ENCODE measurements around the gene SLC35G1.

Gene SLC35G1

DNA sequence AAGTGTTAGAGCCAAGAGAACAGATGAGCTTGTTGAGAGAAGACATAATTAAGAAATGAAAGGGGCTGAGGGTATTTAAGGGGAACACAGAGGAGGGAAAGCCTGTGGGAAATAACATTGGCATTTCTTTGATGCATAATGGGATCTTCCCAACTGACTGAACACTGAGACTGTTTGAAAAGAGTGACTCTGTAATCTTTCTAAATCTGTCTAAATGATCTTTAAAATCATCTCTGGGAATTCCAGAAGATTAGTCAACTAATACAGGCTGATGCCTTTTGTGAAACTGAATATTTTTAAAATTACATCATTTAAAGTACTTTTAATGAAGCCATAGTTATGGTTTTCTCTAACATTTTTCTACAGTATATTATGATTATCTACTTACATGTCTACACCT is 17.4 kb upstream of the SLC35G1 start:
- DNase-seq (ENCODE audit: low read depth in 2 of 2), result no peak

DNA sequence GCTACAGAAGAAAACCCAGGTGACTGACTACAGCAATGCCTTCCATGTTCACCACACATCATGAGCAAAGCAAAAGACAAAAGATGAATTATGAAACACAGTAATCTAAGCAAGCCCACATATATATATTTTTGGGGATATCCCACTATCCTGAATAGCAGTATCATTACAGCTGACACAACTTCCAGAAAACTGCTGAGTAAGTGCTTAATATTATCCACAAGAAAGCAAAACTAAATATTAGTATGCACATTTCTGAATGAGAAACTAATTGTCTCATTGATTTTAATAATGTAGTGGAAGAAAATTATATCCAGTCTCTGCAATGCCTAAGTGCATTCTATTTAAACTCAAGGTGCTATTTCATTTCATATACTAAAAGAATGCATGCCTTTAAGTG is 14.5 kb upstream of the SLC35G1 start:
- DNase-seq (ENCODE audit: low read depth in 2 of 2), result no peak

DNA sequence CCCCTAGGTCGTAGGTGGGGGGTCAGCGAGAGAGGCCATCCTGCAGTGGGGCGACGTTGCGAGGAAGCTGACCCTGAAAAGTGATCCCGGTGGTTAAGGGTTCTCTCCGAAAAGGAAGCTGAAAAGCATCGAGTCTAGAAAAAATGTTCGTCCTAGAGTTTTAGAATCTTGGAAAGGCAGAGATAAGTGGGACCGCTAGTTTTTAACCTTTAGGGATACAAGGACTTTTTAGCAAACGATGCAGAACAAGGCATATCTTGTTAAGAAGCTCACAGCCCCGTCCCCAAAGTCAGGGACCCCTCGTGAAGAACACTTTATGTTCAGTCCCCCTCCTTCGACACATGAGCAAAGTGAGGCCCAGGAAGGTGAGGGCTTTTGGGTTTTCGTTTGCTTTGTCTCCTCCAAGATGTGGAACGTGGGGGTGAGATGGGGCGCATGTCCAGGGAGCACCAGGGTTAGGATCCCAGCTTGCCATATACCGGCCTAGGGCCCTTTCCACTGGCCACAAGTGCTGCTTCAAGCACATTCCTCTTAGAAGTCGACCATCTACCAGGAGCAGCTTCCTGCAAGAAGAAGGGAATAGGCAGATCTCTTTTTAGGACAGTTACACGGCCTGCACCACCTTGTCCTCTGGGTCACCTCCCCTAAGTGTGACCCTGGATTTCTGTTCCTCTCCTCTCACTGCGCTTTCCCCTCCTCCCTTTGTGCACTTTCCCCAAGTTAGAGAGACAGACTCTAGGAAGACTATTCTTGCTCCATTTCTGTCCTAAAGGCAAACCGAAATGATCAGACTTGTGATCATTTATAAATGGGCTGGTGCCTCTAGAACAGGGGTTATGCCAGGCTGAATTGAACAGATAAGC is 969 bp downstream of the SLC35G1 start:
- DNase-seq (ENCODE audit: low read depth in 2 of 2), result no peak

DNA sequence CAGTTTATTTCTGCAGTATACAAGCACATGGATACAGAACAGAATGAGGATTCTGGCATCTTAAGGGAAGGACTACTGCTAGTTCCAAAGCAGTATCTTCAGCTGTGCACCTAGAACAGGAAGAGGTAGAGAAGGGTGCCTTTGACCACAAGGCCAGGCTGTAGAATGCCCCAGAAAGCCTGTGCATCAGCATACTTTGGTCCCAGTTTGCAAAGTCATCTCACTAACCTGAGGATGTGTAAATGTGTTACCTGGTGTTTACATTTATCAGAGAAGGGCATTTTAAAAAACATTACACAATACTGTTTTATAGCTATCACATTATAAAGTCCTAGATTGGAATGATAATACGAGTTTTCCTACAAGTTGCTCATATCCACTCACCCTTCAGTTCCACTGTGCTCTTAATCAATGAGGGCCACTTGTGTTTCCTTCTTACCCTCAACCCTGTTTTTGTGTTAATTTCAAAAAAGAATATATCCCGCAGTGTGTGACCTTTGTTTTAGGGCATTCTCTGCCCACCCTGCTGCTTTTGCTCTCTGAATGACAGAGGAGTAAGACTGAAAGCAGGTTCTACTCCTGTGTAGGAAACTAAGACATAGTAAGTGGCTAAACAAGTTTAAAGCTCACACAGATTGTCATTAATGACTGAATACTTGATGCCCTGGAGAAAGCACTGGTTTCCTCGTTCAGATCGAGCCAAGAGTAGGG is 3.4 kb downstream of the SLC35G1 start:
- no peak for DNase-seq (ENCODE audit: low read depth in 2 of 2)

DNA sequence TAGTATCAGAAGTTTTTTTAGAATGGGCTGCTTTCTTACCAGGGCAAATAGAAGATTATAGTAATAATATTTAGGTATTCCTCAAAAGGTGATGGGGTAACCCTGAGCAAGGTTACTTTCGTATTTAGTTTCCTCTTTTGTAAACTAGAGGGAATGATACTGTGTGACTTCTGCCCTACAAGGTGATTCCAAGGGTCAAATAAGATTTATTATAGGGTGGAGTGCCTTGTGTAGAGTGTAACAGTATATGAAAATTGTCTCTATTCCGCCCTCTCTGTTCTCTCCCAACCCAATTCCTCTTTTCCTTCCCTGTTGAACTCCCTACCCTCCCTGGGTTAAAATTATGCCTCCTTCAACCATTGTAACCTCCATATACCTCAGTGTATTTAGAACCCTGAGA is 5.3 kb downstream of the SLC35G1 start:
- no peak for DNase-seq (ENCODE audit: low read depth in 2 of 2)

DNA sequence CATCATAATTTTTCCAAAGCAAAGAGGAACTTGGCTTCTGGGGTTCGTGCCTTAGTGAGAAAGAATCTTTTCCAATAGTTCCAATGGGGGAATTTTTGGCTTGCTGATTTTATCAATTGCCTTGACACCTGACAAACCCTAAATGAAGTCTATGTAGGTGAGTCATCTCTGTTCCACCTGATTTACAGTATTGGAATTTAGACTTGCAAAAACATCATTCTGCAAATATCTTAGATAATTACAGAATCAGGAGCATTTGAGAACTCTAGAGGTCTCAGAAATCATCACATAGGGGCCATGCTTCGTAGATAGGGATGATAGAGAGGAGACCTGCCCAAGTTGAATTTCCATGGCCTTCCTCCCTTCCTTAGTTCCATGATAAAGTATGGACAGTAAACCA is 9.3 kb downstream of the SLC35G1 start:
- no peak for DNase-seq (ENCODE audit: low read depth in 2 of 2)

DNA sequence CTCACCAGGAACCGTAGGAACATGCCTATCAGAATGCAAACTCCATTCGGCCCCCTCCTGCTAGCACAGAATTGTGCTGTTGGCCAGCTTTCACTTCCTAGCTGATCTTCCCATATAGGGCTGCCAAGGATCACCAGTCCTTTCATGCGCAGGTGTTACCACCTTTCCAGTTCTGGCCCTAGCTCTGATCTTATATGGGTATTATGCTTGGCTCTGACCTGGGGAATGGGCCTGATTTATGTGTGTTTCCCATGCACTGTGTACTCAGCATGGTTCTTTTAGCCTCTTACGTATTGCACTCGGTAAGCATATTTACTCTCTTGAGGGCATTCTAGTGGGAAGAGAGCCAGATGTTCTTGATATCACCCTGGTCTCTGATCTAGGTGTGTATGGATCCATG is 11.1 kb downstream of the SLC35G1 start:
- DNase-seq (ENCODE audit: low read depth in 2 of 2), result no peak

DNA sequence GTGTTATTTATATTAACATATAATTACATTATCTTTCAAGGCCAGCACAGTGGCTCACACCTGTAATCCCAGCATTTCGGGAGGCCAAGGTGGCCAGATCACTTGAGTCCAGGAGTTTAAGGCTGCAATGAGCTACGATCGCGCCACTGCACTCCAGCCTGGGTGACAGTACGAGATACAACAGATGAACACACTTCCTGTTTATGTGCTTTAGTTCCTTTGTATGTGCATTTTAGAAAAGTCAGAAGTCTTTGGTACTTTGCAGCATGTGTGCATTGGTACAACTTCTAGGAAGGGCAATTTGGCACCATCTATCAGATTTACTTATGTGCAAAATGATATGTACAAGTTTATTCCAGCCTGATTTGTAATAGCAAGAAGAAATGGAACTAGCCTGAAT is 13.3 kb downstream of the SLC35G1 start:
- no peak for DNase-seq (ENCODE audit: low read depth in 2 of 2)

DNA sequence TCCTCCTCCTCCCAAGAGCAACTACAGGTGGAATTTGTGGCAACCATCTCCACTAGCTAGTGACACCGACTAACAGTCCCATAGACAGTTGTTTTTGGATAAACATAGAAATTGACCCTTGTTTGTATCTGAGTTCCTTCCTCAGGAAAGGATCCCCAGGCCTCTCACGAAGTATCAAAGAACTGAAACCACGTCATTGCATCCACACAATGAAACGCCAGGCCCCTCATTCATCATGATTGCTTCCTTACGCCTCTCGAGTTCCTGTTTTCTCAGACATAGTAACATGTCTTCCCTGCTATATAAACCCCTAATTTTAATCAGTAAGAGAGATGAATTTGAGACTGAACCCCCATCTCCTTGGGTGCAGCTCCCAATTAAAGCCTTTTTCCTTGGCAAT is 18.1 kb downstream of the SLC35G1 start:
- no peak for DNase-seq (ENCODE audit: low read depth in 2 of 2)

DNA sequence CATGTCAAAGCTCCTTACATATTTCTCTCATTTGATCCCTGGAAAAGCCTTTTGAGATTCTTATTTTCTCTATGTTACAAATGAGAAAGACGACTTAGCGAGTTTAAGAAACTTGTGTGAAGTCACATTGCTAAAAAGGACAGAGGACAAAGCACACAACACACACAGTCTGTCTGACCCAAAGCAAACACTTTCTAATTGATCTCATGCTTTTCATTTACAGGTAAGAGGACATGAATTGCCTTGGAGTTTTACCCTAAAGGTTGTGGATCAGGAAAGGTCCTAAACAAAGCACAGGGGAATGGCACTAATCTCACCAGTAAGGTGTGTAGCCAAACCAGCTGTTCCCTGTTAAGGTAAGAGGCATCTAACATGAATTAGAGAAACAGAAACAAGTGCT is 18.7 kb downstream of the SLC35G1 start:
- no peak for DNase-seq (ENCODE audit: low read depth in 2 of 2)

DNA sequence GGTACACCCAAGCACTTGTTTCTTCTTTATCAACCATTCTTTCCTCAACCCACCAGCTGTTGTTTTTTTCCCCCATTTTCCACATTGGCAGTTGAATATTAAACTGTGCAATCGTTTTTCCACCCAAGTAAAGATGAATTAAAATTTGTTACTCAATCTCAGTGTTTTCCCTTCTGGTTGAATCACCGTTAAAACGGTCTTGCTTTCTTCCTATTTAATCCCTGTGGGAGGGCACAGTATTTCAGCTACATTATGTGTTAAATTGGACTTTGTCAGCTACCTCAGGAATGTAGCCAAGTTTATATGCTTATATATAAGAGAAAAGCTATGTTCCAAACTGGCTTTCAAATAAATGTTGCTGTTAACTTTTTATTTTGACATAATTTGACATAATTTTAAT is 19.9 kb downstream of the SLC35G1 start:
- no peak for DNase-seq (ENCODE audit: low read depth in 2 of 2)

DNA sequence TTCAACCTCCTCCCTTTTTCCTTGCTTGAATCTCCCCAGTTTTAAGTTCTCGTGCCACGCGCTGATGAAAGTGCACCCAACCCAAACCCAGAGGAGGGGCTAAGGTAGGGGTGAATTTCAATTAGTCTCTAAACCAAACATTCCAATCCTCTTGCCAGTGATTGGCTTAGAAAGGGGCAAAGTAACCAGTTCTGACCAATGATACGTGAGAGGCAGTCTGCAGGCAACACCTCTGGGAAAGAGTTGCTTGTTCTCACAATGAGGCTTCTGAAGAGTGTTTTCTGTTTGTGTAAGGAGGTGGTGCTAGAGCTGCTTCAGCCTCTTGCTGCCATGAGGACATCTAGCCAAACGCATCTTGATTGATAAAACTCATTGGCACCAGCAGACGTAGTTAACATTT is 21.8 kb downstream of the SLC35G1 start:
- no peak for DNase-seq (ENCODE audit: low read depth in 2 of 2)

DNA sequence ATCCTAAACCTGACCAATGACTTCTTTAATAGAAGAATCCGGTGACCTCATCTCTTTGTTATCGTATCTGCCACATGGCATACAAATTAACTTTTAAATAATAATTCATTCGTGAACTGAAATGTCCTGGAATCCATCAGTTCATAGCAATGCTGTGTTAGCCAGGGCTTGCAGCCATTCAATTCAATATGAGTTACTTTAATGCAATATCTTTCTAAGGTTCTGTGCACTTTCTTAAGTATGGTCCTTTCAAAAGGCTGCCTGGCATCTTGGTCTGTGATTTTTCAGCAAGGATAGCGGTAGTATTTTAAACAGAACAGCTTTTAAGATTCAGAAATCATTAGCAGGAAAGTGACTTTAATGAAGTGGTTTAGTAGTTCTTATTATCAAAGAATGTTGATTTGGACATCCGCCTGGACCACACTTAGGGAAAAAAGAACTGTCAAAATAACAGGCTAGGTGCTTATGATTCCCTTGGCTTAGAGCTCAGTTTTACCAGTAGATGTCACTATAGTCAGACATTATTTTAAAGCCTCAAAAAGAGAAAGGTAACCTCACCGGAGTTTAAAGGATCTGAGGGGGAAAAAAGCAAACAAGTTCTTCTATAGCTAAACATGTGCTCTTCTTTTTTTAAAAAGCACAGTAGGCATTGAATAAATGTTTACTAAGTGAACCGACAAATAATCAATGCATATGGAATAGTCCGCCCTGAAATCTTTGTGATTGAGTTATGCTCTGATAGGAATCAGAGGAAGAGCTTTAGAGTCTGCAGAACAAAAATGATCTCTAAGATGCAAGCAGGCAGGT is 22.7 kb downstream of the SLC35G1 start:
- peak in 1 of 2 experiments; percentile 20 for DNase-seq (ENCODE audit: low read depth in 2 of 2)

DNA sequence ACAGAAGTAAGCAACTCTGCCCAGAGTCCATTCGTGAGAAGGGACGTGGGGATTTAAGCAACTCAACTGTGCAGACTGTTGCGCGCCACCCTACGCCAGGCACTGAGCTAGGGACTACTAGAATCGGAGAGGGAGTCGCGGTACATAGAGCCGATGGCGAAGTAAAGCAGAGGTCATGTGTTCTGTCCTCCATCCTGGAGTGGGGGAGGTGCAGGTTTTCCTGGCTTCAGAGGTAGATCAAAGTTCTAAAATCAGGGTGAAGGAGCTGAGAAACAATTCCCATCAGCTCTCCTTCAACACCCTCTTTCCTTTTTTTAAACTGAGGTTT is 23.2 kb downstream of the SLC35G1 start:
- no peak for DNase-seq (ENCODE audit: low read depth in 2 of 2)

DNA sequence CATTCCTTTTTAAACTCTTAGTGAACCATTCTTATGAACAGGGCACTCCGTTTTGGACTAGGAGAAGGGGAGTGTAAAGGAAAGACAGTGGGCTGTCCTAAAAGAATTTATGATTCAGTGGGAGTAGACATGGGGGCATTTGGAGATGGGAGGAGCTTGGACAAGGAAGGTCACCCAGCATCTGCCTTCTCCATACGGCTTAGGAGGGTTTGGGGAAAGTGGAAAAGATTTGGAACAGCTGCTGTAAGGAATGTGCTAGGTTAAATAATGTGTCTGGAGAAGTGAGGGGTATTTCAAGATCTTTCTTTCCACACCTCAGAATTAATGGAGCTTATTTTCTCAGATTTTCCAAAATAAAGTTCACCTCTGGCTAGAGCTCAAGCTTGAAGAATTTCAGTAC is 24.0 kb downstream of the SLC35G1 start:
- DNase-seq (ENCODE audit: low read depth in 2 of 2), result no peak

DNA sequence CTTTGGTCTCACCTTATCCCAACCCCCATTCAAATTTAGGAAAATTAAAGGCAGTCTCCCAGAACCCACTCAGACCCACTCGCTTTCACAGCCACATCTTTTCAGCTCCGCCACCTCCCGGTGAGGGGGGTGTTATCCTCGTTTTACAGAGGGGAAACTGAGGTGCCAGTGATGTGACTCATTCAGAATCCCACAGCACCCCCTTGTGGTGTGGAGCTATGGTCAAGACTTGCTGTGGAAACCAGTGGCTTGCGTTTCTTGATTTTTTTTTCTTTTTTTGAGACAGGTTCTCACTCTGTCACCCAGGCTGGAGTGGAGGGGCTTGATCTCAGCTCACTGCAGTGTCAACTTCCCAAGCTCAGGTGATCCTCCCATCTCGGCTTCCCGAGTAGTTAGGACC is 27.6 kb downstream of the SLC35G1 start:
- DNase-seq (ENCODE audit: low read depth in 2 of 2), result no peak

DNA sequence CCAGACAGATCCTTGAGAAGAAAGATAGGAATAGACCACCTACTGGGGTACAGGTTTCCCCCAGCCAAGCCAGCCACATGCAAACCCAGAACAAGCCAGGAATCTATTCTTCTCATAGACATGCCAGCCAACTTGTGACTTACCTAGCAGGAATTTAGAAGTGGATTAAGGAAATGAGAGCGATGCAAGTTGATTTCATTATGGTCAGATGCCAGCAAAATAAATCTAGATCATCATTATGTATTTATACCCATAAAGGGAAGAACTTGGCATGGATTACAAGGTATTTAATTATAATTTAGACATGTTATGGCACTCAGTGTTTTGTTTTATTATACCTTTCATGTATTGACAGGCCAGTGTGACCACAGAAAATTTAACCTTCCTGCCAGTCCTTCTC is 32.8 kb downstream of the SLC35G1 start:
- DNase-seq (ENCODE audit: low read depth in 2 of 2), result no peak

DNA sequence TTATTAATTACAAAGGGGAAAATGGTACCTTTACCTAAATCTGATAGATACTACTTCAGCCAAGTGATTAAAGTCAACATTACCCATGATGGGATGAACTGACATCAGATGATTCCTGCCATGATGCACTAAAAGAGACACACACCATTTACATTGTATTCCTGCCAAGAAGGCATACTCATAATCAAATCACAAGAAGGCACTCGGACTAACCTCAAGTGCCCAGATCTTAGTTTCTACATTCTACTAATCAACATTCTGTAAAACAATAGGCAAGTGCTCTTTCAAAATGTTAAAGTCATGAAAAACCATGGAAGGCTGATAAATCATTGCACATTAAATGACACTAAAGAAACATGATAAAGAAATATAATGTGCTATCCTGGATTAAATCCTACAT is 44.4 kb downstream of the SLC35G1 start:
- no peak for DNase-seq (ENCODE audit: low read depth in 2 of 2)

DNA sequence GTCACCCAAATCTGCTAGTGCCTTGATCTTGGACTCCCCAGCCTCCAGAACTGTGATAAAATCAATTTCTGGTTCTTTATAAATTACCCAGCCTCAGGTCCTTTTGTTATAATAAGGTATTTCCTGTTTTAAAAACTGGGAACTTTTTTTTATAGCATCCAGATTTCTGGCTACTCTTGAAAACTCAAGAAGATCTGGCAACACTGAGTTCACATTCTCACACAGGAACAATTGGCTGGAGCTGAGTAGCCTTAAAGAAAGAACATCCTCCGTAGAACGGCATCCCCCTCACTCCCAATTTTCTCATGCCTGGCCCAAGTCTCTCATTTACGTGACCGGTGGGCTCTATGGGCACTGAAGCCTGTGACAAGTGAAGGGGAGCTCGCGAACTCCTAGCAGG is 47.1 kb downstream of the SLC35G1 start:
- DNase-seq (ENCODE audit: low read depth in 2 of 2), result no peak

DNA sequence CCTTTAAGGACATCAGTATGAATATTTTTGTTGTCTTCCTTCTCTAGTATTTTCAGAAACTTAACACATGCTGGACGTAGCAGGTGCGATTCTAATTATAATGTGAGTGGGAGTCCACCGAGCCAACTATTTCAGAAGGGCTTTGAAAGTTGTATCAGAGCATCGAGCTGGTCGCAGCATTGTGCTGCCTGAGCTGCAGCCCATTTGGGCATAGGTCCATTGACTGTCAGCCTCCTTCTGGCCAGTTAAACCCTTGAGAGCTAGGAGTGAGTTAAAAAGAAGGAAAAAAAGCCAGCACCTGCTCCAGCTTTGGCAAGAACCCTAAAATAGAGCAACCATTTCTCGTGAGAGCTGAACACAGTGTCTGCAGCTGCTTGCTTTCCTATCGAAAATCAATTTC is 47.8 kb downstream of the SLC35G1 start:
- DNase-seq (ENCODE audit: low read depth in 2 of 2), result no peak

DNA sequence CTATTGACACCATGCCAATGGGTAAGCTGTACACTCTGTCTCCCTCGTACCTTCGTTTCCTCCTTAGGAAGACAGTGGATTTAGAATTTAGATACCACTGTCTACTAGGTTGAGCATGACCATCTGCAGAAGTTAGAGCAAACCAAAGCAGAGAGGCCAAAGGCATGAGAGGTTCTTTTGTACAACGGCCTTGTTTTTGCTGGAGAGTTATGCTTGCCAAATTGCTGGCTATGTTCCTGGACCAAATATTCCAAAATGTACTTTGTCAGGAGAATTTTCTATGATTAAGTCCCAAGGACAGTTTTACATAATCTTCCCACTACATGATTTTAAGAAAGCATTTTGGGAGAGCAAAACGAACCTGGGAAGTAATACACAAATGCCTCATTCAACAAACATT is 52.0 kb downstream of the SLC35G1 start:
- no peak for DNase-seq (ENCODE audit: low read depth in 2 of 2)

DNA sequence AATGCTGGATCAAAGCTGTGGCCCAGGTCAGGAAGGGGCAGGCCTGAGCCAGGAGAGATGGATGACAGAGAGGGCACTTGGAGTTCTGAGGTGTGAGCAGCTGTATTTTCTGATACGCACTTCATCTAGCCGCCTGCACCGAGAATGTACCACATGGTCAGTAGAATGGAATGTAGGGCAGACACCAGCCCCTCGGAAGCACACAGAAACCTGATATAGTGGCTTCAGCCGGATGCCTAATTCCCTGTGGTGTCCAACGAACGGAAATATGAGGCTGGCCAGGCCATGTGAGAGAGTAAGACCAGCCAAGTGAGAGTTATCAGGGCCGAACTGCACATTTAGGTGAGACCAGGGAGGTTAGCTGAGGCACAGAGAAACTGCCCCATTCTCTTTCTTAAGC is 53.3 kb downstream of the SLC35G1 start:
- DNase-seq (ENCODE audit: low read depth in 2 of 2), result peak; percentile 21 to 31

DNA sequence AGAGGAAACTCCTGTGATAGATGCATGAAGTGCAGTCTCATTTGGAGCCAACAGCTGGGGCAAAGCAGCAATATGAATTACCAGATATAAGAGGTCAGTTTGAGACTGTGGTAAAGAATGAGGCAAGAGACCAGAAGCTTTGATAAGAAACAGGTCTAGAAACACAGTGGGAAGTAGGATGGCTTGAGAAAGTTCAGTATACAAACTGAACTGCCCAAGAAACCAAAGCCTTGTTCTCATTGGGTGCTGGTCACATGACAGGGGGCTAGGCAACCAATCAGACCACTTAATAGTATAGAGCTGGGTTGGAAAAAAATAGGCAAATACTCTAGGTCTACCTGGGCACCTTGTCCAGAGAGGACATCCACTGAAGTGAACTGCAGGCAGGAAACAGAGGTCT is 53.7 kb downstream of the SLC35G1 start:
- no peak for DNase-seq (ENCODE audit: low read depth in 2 of 2)
